AG10803 (cell line): Measurements from ENCODE around the gene CEACAM8.
A peak's percentile ranks its signal among the peaks of the same experiment; 100 is the strongest.

Experiments
- DNase-seq: peaks from one replicate; pipeline ENCODE4 v3.0.0; 2010; ENCODE audit warnings: low read depth
- H3K4me3 ChIP-seq: 2 replicates; pipeline ENCODE4 v1.5.1; 2011; ENCODE audit warnings: mild to moderate bottlenecking, low read length, control low read depth
- TF ChIP-seq, protein P1 (sequence below): conservative IDR thresholded peaks from 2 replicates; pipeline ENCODE4 v1.5.1; 2011; ENCODE audit warnings: mild to moderate bottlenecking, low read length, control low read depth, inconsistent platforms

CEACAM8 gene

GRCh38 chr19:42569193-42569592 is 25.5 kb downstream of the CEACAM8 start:
- TF ChIP-seq, protein P1, sequence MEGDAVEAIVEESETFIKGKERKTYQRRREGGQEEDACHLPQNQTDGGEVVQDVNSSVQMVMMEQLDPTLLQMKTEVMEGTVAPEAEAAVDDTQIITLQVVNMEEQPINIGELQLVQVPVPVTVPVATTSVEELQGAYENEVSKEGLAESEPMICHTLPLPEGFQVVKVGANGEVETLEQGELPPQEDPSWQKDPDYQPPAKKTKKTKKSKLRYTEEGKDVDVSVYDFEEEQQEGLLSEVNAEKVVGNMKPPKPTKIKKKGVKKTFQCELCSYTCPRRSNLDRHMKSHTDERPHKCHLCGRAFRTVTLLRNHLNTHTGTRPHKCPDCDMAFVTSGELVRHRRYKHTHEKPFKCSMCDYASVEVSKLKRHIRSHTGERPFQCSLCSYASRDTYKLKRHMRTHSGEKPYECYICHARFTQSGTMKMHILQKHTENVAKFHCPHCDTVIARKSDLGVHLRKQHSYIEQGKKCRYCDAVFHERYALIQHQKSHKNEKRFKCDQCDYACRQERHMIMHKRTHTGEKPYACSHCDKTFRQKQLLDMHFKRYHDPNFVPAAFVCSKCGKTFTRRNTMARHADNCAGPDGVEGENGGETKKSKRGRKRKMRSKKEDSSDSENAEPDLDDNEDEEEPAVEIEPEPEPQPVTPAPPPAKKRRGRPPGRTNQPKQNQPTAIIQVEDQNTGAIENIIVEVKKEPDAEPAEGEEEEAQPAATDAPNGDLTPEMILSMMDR = no peak
- no peak for DNase-seq
- H3K4me3 ChIP-seq = no peak overlapping the region

GRCh38 chr19:42568006-42568405 is 26.7 kb downstream of the CEACAM8 start:
- TF ChIP-seq, protein P1 = no peak
- H3K4me3 ChIP-seq = no peak overlapping the region
- DNase-seq = no peak

- no peak overlapping the region for H3K4me3 ChIP-seq
- no peak for DNase-seq
- TF ChIP-seq, protein P1 = no peak
Measured at GRCh38 chr19:42567567-42567966, 27.2 kb downstream of the CEACAM8 start.

GRCh38 chr19:42563352-42564210 is 31.1 kb downstream of the CEACAM8 start:
- TF ChIP-seq, protein P1 = peak; percentile 78
- DNase-seq = peak; percentile 40
- no peak overlapping the region for H3K4me3 ChIP-seq

DNA sequence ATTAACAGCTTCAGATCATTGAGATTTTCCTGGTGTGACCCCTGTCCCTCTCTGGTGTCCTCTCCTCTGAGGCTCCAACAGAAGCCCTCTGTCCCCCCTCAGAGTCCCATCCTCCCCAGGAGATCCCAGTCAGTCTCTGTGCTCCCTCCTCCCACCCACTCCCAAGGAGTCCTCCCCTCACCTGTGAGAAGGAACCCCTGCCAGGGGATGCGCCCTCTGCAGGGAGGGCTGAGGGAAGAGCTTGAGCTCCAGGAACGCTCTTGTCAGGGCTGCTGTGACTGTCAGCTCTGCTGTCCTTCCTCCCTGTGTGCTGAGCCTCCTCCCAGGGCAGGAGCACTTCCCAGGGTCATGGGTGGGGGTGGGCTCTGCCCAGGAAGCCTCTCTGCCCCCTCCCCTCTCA is 33.2 kb downstream of the CEACAM8 start:
- DNase-seq = no peak
- no peak overlapping the region for H3K4me3 ChIP-seq
- TF ChIP-seq, protein P1 = no peak

DNA sequence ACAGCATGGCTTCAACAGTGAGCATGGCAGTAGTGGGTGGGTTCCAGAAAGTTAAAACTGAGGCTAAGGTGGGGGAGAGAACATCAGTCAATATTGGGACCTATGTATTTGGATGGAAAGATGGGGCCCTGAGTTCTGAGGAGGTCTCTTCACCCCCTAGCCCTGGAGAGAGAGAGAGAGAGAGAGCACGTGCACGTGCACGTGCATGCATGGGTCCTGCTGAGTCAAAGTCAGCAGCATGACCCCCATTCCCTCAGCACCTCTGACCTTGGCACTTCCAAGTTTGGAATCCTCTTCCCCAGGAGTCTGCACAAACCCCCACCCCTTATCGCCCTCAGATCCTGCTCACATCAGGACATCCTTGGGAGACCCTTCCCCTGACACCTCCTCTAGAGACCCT is 34.0 kb downstream of the CEACAM8 start:
- no peak overlapping the region for H3K4me3 ChIP-seq
- DNase-seq = no peak
- TF ChIP-seq, protein P1 = no peak
